Ovary (tissue), 3 donors: Measurements from ENCODE around the gene CAPZA1.

Experiments used
- EP300 ChIP-seq: sonication (generic); formaldehyde crosslinking; IDR thresholded peaks from one replicate; pipeline ENCODE4 v1.6.1; 2017; ENCODE audit warnings: antibody characterized with exemption
- POLR2A ChIP-seq: fragments of 450-650 bp; IDR thresholded peaks from one replicate; pipeline ENCODE4 v1.6.1; 2017; ENCODE audit warnings: antibody characterized with exemption, mild to moderate bottlenecking, moderate library complexity
- TF ChIP-seq, protein P1 (sequence below), 3 donors: fragments of 450-650 bp in 2 of 3; fragments of 200-600 bp in 1 of 3; IDR thresholded peaks; one replicate each; pipeline versions ENCODE4 v1.5.1 to v1.8.0; 2016 to 2022; ENCODE audit warnings: antibody characterized with exemption in 3 of 3, mild to moderate bottlenecking in 1 of 3
- donor health status: DM: no; HTN: no; CAD: no.

DNA sequence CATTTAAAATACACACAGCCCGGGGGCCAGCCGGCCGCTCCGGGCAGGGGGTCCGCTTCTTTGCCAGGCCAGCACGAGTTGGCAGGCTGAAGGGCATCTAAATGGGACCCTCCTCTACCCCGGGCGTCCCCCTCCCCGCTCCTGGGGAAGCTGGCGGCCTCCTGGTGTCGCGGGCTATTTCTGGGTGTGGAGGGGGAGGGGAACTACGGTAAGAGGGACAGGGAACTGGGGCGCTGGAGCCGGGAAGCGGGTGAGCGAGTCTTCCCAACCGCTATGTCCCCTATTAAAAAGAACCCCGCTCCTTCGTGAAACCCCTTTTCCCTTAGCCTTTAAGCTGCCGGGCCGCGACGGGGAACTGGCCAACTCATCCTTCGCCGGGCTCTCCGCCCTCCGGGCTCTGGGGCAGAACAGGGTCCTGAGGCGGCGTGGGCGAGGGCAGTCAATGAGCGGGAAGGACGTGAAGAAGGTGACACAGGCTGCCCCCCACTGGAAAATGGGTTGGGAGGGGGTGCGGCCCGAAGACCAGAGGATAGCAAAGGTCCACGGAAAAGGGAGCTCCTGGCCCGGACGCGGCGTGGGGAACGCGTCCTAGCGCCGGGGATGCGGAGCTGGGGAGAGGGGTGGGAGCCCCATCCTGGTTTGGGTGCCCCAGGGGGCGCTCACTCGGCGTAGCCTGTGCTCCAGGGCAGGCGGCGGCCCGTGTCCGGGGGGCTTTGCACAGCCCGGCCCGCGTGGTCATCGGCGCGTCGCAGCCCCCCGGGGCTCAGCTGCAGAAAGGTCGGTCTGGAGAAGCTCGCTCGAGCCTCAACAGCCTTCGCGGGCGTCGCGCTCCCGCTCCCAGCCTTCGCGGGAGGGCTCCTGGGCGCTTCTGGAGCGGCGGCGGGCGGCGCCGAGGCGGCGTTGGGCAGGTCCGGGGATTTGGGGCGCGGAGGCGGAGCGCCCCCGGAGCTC, 95.0 kb downstream of the CAPZA1 start:
- TF ChIP-seq, protein P1, sequence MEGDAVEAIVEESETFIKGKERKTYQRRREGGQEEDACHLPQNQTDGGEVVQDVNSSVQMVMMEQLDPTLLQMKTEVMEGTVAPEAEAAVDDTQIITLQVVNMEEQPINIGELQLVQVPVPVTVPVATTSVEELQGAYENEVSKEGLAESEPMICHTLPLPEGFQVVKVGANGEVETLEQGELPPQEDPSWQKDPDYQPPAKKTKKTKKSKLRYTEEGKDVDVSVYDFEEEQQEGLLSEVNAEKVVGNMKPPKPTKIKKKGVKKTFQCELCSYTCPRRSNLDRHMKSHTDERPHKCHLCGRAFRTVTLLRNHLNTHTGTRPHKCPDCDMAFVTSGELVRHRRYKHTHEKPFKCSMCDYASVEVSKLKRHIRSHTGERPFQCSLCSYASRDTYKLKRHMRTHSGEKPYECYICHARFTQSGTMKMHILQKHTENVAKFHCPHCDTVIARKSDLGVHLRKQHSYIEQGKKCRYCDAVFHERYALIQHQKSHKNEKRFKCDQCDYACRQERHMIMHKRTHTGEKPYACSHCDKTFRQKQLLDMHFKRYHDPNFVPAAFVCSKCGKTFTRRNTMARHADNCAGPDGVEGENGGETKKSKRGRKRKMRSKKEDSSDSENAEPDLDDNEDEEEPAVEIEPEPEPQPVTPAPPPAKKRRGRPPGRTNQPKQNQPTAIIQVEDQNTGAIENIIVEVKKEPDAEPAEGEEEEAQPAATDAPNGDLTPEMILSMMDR (IDR thresholded peaks at IDR 0.05): no peak
- TF ChIP-seq POLR2A (no peak), EP300 (no peak)
